Keratinocyte (primary cell): Measurements from ENCODE around the gene IFTAP.

Experiments
- EZH2 ChIP-seq: IDR thresholded peaks from one replicate; pipeline ENCODE4 v1.6.1; 2012; ENCODE audit warnings: inconsistent platforms, mild to moderate bottlenecking, low read length, moderate library complexity
- TF ChIP-seq, protein P1 (sequence below), 3 experiments: IDR thresholded peaks in 1 of 3; conservative IDR thresholded peaks in 1 of 3; optimal IDR thresholded peaks in 1 of 3; 2 replicates in 2 of 3; 3 replicates in 1 of 3; pipeline versions ENCODE3 to v1.5.1; 2011; ENCODE audit warnings: low read length in 3 of 3, mild to moderate bottlenecking in 3 of 3, moderate library complexity in 2 of 3, control low read depth in 1 of 3, inconsistent platforms in 1 of 3; ENCODE audit not compliant: insufficient read depth in 2 of 3; ENCODE audit errors: extremely low read depth in 1 of 3

DNA sequence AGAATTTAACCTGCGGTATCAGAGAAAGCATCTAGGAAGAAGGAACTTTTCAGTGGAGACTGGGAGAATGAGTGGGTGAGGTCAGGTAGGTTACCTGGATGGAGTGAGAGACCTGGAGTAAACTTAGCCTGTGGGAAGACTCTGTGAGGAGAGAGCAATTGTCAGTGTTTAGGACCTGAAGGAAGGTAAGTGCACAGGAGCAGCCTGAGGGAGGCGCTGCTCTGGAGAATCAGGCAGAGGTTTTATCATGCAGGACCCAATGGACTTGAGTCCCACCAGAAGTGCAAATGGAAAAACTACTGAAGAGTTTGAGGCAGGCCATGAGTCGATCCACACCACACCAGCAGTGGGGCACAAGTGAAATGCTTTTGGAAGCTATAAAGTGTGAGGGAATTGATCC lies 10.6 kb upstream of the IFTAP start:
- TF ChIP-seq, protein P1, sequence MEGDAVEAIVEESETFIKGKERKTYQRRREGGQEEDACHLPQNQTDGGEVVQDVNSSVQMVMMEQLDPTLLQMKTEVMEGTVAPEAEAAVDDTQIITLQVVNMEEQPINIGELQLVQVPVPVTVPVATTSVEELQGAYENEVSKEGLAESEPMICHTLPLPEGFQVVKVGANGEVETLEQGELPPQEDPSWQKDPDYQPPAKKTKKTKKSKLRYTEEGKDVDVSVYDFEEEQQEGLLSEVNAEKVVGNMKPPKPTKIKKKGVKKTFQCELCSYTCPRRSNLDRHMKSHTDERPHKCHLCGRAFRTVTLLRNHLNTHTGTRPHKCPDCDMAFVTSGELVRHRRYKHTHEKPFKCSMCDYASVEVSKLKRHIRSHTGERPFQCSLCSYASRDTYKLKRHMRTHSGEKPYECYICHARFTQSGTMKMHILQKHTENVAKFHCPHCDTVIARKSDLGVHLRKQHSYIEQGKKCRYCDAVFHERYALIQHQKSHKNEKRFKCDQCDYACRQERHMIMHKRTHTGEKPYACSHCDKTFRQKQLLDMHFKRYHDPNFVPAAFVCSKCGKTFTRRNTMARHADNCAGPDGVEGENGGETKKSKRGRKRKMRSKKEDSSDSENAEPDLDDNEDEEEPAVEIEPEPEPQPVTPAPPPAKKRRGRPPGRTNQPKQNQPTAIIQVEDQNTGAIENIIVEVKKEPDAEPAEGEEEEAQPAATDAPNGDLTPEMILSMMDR (optimal IDR thresholded peaks at IDR 0.05 in 1 of 3, IDR thresholded peaks at IDR 0.05 in 1 of 3, conservative IDR thresholded peaks at IDR 0.05 in 1 of 3; ENCODE audit: extremely low read depth in 1 of 3, insufficient read depth in 2 of 3, low read length in 3 of 3) = no peak
- no peak for TF ChIP-seq EZH2
